HepG2 (cell line): Measurements from ENCODE around the gene PPP1R7. TPM values are rescaled to one million over a fixed set of nuclear protein-coding genes. Genes with fewer than 3 reads are reported as not detected.

ENCODE experiments used
- EEA1 ChIP-seq: sonication (generic); formaldehyde crosslinking; IDR thresholded peaks from 2 replicates; pipeline ENCODE4 v1.5.1; 2020; ENCODE audit warnings: mild to moderate bottlenecking, missing genetic modification reagents, borderline replicate concordance
- FIP1L1 ChIP-seq: fragments of 200-400 bp; formaldehyde crosslinking; IDR thresholded peaks from 2 replicates; pipeline ENCODE4 v1.6.1; 2018; ENCODE audit warnings: low read depth, mild to moderate bottlenecking, low read length, moderate library complexity, borderline replicate concordance; ENCODE audit not compliant: insufficient read depth
- FOXO1 ChIP-seq: sonication (generic); formaldehyde crosslinking; IDR thresholded peaks from 2 replicates; pipeline ENCODE4 v1.4.0; 2020; ENCODE audit warnings: missing genetic modification reagents
- JUND ChIP-seq: sonication (generic); formaldehyde crosslinking; IDR thresholded peaks from 2 replicates; pipeline ENCODE4 v1.8.0; 2022; ENCODE audit warnings: mild to moderate bottlenecking, missing genetic modification reagents
- KDM6A ChIP-seq: IDR thresholded peaks from 2 replicates; pipeline ENCODE4 v1.6.1; 2016; ENCODE audit warnings: low read depth
- MAFG ChIP-seq: sonication (generic); formaldehyde crosslinking; IDR thresholded peaks from 2 replicates; pipeline ENCODE4 v1.5.1; 2020; ENCODE audit warnings: mild to moderate bottlenecking, missing genetic modification reagents
- NPAS2 ChIP-seq: sonication (generic); formaldehyde crosslinking; IDR thresholded peaks from 2 replicates; pipeline ENCODE4 v1.8.0; 2022; ENCODE audit warnings: mild to moderate bottlenecking, missing genetic modification reagents, borderline replicate concordance
- PHF21A ChIP-seq: sonication (generic); formaldehyde crosslinking; IDR thresholded peaks from 2 replicates; pipeline ENCODE4 v1.5.0; 2020; ENCODE audit warnings: mild to moderate bottlenecking, missing genetic modification reagents
- SYNCRIP ChIP-seq: fragments of 200-400 bp; formaldehyde crosslinking; IDR thresholded peaks from 2 replicates; pipeline ENCODE4 v1.6.1; 2018; ENCODE audit warnings: mild to moderate bottlenecking, low read depth, low read length; ENCODE audit not compliant: insufficient read depth
- TAF1 ChIP-seq: sonication (generic); formaldehyde crosslinking; IDR thresholded peaks from 2 replicates; pipeline ENCODE4 v1.4.0; 2020; ENCODE audit warnings: missing genetic modification reagents
- ZNF44 ChIP-seq: sonication (generic); formaldehyde crosslinking; IDR thresholded peaks from 2 replicates; pipeline ENCODE4 v1.5.1; 2020; ENCODE audit warnings: mild to moderate bottlenecking, missing genetic modification reagents
- ZNF496 ChIP-seq: sonication (generic); formaldehyde crosslinking; IDR thresholded peaks from 2 replicates; pipeline ENCODE4 v1.8.1; 2023; ENCODE audit warnings: mild to moderate bottlenecking, moderate library complexity, missing genetic modification reagents; ENCODE audit not compliant: insufficient replicate concordance
- ZNF703 ChIP-seq: sonication (generic); formaldehyde crosslinking; IDR thresholded peaks from 2 replicates; pipeline ENCODE4 v1.5.1; 2020; ENCODE audit warnings: missing genetic modification reagents, mild to moderate bottlenecking, moderate library complexity, borderline replicate concordance
- ZNF749 ChIP-seq: sonication (generic); formaldehyde crosslinking; IDR thresholded peaks from 2 replicates; pipeline ENCODE4 v1.8.0; 2022; ENCODE audit warnings: mild to moderate bottlenecking, missing genetic modification reagents, moderate library complexity, borderline replicate concordance
- polyA plus RNA-seq, 8 experiments: library from polyadenylated mRNA; depleted of rRNA in 3 of 8; stranded (reverse) in 7 of 8; unstranded in 1 of 8; fragments of >200 nt; fragmentation: Illumina TruSeq in 4 of 8; extraction: Trizol in 4 of 8; gene quantifications; 2 replicates each; pipeline versions ENCODE4 v1.2.1 to v1.2.3, GENCODE V29; 2011 to 2016; ENCODE audit warnings: low read depth in 4 of 8, missing spikeins in 1 of 8, mixed read lengths in 1 of 8; ENCODE audit not compliant: insufficient read depth in 1 of 8
- total RNA-seq, 5 experiments: library from RNA; depleted of rRNA; stranded (reverse); fragments of >200 nt; fragmentation: Illumina TruSeq; extraction: Trizol; gene quantifications; 2 replicates each; pipeline ENCODE4 v1.2.3, GENCODE V29; 2016; ENCODE audit warnings: low read depth in 1 of 5
- TF ChIP-seq, protein P1 (sequence below): sonication (generic); formaldehyde crosslinking; IDR thresholded peaks from 2 replicates; pipeline ENCODE4 v1.4.0; 2020; ENCODE audit warnings: missing genetic modification reagents
- TF ChIP-seq, protein P2 (sequence below): sonication (generic); formaldehyde crosslinking; IDR thresholded peaks from 2 replicates; pipeline ENCODE4 v1.5.0; 2020; ENCODE audit warnings: missing genetic modification reagents
- TF ChIP-seq, protein P3 (sequence below): IDR thresholded peaks from 2 replicates; pipeline ENCODE4 v1.6.1; 2016; ENCODE audit warnings: low read depth, borderline replicate concordance
- TF ChIP-seq, protein P4 (sequence below): sonication (generic); formaldehyde crosslinking; IDR thresholded peaks from 2 replicates; pipeline ENCODE4 v1.9.0; 2021; ENCODE audit warnings: missing genetic modification reagents, borderline replicate concordance
- TF ChIP-seq, protein P5 (sequence below): sonication (generic); formaldehyde crosslinking; IDR thresholded peaks from 2 replicates; pipeline ENCODE4 v1.9.0; 2021; ENCODE audit warnings: missing genetic modification reagents, borderline replicate concordance
- TF ChIP-seq, protein P6 (sequence below): sonication (generic); formaldehyde crosslinking; IDR thresholded peaks from 2 replicates; pipeline ENCODE4 v1.4.0; 2020; ENCODE audit warnings: missing genetic modification reagents

The PPP1R7 gene
- total and polyA plus RNA-seq, 2 of the 13 experiments (the other 11 are each of a cell fraction or from before 2014, with no cell fraction given): 33.3 to 67.9 TPM

DNA sequence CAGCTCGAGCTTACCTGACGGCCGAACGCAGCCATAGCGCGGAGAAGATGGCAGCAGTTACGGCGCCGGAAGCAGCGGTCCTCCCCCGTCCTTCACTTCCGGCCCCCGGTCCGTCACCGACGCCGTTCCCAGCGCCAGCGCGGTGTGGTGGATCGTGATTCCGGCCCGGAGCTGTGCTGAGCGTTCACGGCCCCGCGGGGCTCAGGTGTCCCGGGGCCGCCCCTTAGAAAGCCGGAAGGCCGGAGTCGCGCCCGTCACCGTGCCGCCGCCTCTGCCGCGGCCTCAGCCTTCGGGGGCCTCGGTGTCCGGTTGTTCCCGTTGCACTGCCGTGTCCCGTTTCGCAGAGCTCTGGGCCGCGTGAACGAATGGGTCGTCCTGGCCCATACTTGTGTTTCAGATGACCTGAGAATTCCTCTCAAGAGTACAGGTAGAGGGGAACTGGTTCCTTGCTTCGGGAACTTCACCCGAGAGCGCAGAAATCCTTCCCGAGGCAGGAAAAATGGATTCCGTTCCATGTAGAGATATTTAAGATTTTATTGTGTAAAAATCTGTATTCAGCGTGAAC, 47.9 kb upstream of the PPP1R7 start, which contains the start of gene MTERF4 (continued):
- TF ChIP-seq, protein P1, sequence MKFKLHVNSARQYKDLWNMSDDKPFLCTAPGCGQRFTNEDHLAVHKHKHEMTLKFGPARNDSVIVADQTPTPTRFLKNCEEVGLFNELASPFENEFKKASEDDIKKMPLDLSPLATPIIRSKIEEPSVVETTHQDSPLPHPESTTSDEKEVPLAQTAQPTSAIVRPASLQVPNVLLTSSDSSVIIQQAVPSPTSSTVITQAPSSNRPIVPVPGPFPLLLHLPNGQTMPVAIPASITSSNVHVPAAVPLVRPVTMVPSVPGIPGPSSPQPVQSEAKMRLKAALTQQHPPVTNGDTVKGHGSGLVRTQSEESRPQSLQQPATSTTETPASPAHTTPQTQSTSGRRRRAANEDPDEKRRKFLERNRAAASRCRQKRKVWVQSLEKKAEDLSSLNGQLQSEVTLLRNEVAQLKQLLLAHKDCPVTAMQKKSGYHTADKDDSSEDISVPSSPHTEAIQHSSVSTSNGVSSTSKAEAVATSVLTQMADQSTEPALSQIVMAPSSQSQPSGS (CRISPR knock-in tag): peak; percentile 98
- peak; percentile 93 for TF ChIP-seq PHF21A (CRISPR knock-in tag)
- TF ChIP-seq NPAS2 (CRISPR knock-in tag): no peak
- peak; percentile 87 for TF ChIP-seq ZNF749 (CRISPR knock-in tag)
- TF ChIP-seq, protein P2, sequence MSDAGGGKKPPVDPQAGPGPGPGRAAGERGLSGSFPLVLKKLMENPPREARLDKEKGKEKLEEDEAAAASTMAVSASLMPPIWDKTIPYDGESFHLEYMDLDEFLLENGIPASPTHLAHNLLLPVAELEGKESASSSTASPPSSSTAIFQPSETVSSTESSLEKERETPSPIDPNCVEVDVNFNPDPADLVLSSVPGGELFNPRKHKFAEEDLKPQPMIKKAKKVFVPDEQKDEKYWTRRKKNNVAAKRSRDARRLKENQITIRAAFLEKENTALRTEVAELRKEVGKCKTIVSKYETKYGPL: peak; percentile 54; the same call in 1 of the 2 replicates
- peak; percentile 93; the same call in 1 of the 2 replicates for TF ChIP-seq FIP1L1
- TF ChIP-seq FOXO1: peak; percentile 97
- peak; percentile 69; the same call in 1 of the 2 replicates for TF ChIP-seq ZNF703 (CRISPR knock-in tag)
- TF ChIP-seq, protein P3, sequence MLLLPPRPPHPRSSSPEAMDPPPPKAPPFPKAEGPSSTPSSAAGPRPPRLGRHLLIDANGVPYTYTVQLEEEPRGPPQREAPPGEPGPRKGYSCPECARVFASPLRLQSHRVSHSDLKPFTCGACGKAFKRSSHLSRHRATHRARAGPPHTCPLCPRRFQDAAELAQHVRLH (CRISPR knock-in tag): peak; percentile 99
- peak; percentile 98 for TF ChIP-seq TAF1 (CRISPR knock-in tag)
- TF ChIP-seq SYNCRIP: no peak
- TF ChIP-seq KDM6A (CRISPR knock-in tag): no peak
- no peak for TF ChIP-seq ZNF496 (CRISPR knock-in tag)
- TF ChIP-seq, protein P4, sequence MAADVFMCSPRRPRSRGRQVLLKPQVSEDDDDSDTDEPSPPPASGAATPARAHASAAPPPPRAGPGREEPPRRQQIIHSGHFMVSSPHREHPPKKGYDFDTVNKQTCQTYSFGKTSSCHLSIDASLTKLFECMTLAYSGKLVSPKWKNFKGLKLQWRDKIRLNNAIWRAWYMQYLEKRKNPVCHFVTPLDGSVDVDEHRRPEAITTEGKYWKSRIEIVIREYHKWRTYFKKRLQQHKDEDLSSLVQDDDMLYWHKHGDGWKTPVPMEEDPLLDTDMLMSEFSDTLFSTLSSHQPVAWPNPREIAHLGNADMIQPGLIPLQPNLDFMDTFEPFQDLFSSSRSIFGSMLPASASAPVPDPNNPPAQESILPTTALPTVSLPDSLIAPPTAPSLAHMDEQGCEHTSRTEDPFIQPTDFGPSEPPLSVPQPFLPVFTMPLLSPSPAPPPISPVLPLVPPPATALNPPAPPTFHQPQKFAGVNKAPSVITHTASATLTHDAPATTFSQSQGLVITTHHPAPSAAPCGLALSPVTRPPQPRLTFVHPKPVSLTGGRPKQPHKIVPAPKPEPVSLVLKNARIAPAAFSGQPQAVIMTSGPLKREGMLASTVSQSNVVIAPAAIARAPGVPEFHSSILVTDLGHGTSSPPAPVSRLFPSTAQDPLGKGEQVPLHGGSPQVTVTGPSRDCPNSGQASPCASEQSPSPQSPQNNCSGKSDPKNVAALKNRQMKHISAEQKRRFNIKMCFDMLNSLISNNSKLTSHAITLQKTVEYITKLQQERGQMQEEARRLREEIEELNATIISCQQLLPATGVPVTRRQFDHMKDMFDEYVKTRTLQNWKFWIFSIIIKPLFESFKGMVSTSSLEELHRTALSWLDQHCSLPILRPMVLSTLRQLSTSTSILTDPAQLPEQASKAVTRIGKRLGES: 0 out of 2 replicates have a peak, but pooled peaks have one; percentile 66
- TF ChIP-seq ZNF44 (CRISPR knock-in tag): peak; percentile 86; the same call in 1 of the 2 replicates
- no peak for TF ChIP-seq MAFG
- TF ChIP-seq JUND (CRISPR knock-in tag): peak; percentile 81
- TF ChIP-seq, protein P5, sequence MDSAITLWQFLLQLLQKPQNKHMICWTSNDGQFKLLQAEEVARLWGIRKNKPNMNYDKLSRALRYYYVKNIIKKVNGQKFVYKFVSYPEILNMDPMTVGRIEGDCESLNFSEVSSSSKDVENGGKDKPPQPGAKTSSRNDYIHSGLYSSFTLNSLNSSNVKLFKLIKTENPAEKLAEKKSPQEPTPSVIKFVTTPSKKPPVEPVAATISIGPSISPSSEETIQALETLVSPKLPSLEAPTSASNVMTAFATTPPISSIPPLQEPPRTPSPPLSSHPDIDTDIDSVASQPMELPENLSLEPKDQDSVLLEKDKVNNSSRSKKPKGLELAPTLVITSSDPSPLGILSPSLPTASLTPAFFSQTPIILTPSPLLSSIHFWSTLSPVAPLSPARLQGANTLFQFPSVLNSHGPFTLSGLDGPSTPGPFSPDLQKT (CRISPR knock-in tag): peak; percentile 97
- TF ChIP-seq, protein P6, sequence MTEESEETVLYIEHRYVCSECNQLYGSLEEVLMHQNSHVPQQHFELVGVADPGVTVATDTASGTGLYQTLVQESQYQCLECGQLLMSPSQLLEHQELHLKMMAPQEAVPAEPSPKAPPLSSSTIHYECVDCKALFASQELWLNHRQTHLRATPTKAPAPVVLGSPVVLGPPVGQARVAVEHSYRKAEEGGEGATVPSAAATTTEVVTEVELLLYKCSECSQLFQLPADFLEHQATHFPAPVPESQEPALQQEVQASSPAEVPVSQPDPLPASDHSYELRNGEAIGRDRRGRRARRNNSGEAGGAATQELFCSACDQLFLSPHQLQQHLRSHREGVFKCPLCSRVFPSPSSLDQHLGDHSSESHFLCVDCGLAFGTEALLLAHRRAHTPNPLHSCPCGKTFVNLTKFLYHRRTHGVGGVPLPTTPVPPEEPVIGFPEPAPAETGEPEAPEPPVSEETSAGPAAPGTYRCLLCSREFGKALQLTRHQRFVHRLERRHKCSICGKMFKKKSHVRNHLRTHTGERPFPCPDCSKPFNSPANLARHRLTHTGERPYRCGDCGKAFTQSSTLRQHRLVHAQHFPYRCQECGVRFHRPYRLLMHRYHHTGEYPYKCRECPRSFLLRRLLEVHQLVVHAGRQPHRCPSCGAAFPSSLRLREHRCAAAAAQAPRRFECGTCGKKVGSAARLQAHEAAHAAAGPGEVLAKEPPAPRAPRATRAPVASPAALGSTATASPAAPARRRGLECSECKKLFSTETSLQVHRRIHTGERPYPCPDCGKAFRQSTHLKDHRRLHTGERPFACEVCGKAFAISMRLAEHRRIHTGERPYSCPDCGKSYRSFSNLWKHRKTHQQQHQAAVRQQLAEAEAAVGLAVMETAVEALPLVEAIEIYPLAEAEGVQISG (CRISPR knock-in tag): peak; percentile 98
- no peak; the same call in 1 of the 2 replicates for TF ChIP-seq EEA1 (CRISPR knock-in tag)
